Caco-2 (cell line): ENCODE measurements around the gene RBFOX1. TPM values are rescaled to one million over a fixed set of nuclear protein-coding genes. Genes with fewer than 3 reads are reported as not detected.

Experiments used
- BruUV-seq: library from RNA; stranded (reverse); fragments of 400-500 nt; replicated peaks from 2 replicates; lab custom pipeline; 2021; lab: Mats Ljungman, UMichigan
- CTCF ChIA-PET: fragments of 300-600 bp; sonication (Branson Sonifier 250); formaldehyde crosslinking; loops from one replicate; lab custom pipeline; 2022; ENCODE audit warnings: antibody characterized with exemption; lab: Charles Lee
- POLR2A ChIA-PET: fragments of 300-600 bp; sonication (Branson Sonifier 250); formaldehyde crosslinking; loops from one replicate; lab custom pipeline; 2022; ENCODE audit warnings: antibody characterized with exemption; lab: Charles Lee
- DNase-seq, 2 experiments: peaks; one replicate each; pipeline versions ENCODE4 v3.0.0 to v3.0.0-alpha.2; 2020 to 2022
- H3K27me3 ChIP-seq: replicated peaks from 2 replicates; pipeline ENCODE4 v1.6.0; 2011; ENCODE audit warnings: low read length; ENCODE audit not compliant: control insufficient read depth, insufficient read depth
- H3K36me3 ChIP-seq: 2 replicates; pipeline ENCODE4 v1.5.1; 2011; ENCODE audit warnings: low read length; ENCODE audit not compliant: control insufficient read depth, insufficient read depth
- H3K4me1 ChIP-seq: fragments of 250-450 bp; sonication (Bioruptor Pico); 2 replicates; pipeline ENCODE4 v1.5.1; 2020; ENCODE audit warnings: mild to moderate bottlenecking
- H3K4me3 ChIP-seq: 2 replicates; pipeline ENCODE4 v1.5.1; 2011; ENCODE audit warnings: low read depth, mild to moderate bottlenecking, control low read depth, low read length
- H3K9me3 ChIP-seq: fragments of 250-450 bp; sonication (Bioruptor Pico); 2 replicates; pipeline ENCODE4 v1.5.1; 2020; ENCODE audit warnings: mild to moderate bottlenecking, moderate library complexity
- H3K27ac Mint-ChIP-seq: one replicate; pipeline ENCODE4 v1.8.0; 2022; ENCODE audit warnings: mixed read lengths; ENCODE audit not compliant: unreplicated experiment
- H3K27me3 Mint-ChIP-seq: one replicate; pipeline ENCODE4 v1.8.0; 2022; ENCODE audit warnings: mixed read lengths; ENCODE audit not compliant: insufficient read depth, unreplicated experiment
- H3K36me3 Mint-ChIP-seq: one replicate; pipeline ENCODE4 v1.8.0; 2022; ENCODE audit warnings: mild to moderate bottlenecking, mixed read lengths; ENCODE audit not compliant: insufficient read depth, unreplicated experiment
- H3K4me1 Mint-ChIP-seq: one replicate; pipeline ENCODE4 v1.8.0; 2022; ENCODE audit warnings: low read depth, mixed read lengths; ENCODE audit not compliant: unreplicated experiment
- H3K4me3 Mint-ChIP-seq: one replicate; pipeline ENCODE4 v1.8.0; 2022; ENCODE audit warnings: mild to moderate bottlenecking, moderate library complexity, mixed read lengths; ENCODE audit not compliant: unreplicated experiment
- H3K9me3 Mint-ChIP-seq: one replicate; pipeline ENCODE4 v1.8.0; 2022; ENCODE audit warnings: mixed read lengths; ENCODE audit not compliant: unreplicated experiment
- intact Hi-C: fragments of 100-400 bp; cut with micrococcal nuclease; formaldehyde crosslinking; loops from one replicate; pipeline ENCODE4 v1.10.0; 2022; ENCODE audit not compliant: unreplicated experiment
- total RNA-seq: library from RNA; stranded (reverse); gene quantifications from 2 replicates; pipeline ENCODE4 v1.2.3, GENCODE V29; 2022
- TF ChIP-seq, protein P1 (sequence below), 2 experiments: fragments of 200-600 bp in 1 of 2; IDR thresholded peaks; 1 replicate in 1 of 2; 2 replicates in 1 of 2; pipeline versions ENCODE4 v1.5.1 to v1.8.0; 2011 to 2022; ENCODE audit warnings: antibody characterized with exemption in 1 of 2, control low read depth in 1 of 2, inconsistent platforms in 1 of 2, low read depth in 1 of 2, low read length in 1 of 2, mild to moderate bottlenecking in 1 of 2, moderate library complexity in 1 of 2; ENCODE audit not compliant: insufficient read depth in 1 of 2, severe bottlenecking in 1 of 2, unreplicated experiment in 1 of 2

Gene RBFOX1
- total RNA-seq, 1 experiment from 2014 or later = 0.91 TPM

DNA sequence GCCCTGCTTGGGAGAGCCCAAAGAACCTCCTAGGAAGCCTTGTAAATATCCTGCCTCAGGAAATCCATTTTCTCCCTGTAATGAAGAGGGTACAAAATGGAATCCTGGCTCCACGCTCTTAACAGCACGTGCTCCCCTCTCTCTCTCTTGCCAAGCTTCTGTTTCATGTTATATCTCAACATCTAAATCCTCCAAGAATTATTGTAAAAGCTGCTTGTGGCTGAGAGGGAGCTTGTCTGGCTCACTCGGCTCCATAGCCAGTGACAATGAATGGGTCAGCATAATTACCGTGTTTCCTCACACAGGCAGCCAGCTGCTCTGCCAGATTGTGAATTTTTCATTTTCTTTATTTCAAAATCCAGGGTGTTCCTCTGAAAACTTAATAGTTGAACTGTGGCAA is 317.8 kb downstream of the RBFOX1 start:
- BruUV-seq = no TSS peak
- H3K27me3 ChIP-seq = no peaks in the 10 kb centered on the region
- intact Hi-C loops = no loop called here
- H3K9me3 ChIP-seq = no peaks in the 10 kb centered on the region
- H3K4me1 ChIP-seq = no peaks in the 10 kb centered on the region
- POLR2A ChIA-PET = no interaction called here
- TF ChIP-seq, protein P1, sequence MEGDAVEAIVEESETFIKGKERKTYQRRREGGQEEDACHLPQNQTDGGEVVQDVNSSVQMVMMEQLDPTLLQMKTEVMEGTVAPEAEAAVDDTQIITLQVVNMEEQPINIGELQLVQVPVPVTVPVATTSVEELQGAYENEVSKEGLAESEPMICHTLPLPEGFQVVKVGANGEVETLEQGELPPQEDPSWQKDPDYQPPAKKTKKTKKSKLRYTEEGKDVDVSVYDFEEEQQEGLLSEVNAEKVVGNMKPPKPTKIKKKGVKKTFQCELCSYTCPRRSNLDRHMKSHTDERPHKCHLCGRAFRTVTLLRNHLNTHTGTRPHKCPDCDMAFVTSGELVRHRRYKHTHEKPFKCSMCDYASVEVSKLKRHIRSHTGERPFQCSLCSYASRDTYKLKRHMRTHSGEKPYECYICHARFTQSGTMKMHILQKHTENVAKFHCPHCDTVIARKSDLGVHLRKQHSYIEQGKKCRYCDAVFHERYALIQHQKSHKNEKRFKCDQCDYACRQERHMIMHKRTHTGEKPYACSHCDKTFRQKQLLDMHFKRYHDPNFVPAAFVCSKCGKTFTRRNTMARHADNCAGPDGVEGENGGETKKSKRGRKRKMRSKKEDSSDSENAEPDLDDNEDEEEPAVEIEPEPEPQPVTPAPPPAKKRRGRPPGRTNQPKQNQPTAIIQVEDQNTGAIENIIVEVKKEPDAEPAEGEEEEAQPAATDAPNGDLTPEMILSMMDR (IDR thresholded peaks at IDR 0.05; ENCODE audit: insufficient read depth in 1 of 2, low read depth in 1 of 2, low read length in 1 of 2, severe bottlenecking in 1 of 2, unreplicated experiment in 1 of 2) = no peak
- H3K4me3 ChIP-seq = no peak overlapping the region
- CTCF ChIA-PET = no interaction called here
- no peaks in the 10 kb centered on the region for H3K9me3 Mint-ChIP-seq
- no peak overlapping the region for H3K4me3 Mint-ChIP-seq
- H3K27me3 Mint-ChIP-seq = peaks cover 22% of the 10 kb centered on the region
- no peaks in the 10 kb centered on the region for H3K36me3 ChIP-seq
- no peak for DNase-seq
- no peaks in the 10 kb centered on the region for H3K36me3 Mint-ChIP-seq
- no peaks in the 10 kb centered on the region for H3K4me1 Mint-ChIP-seq
- H3K27ac Mint-ChIP-seq = no peak overlapping the region

DNA sequence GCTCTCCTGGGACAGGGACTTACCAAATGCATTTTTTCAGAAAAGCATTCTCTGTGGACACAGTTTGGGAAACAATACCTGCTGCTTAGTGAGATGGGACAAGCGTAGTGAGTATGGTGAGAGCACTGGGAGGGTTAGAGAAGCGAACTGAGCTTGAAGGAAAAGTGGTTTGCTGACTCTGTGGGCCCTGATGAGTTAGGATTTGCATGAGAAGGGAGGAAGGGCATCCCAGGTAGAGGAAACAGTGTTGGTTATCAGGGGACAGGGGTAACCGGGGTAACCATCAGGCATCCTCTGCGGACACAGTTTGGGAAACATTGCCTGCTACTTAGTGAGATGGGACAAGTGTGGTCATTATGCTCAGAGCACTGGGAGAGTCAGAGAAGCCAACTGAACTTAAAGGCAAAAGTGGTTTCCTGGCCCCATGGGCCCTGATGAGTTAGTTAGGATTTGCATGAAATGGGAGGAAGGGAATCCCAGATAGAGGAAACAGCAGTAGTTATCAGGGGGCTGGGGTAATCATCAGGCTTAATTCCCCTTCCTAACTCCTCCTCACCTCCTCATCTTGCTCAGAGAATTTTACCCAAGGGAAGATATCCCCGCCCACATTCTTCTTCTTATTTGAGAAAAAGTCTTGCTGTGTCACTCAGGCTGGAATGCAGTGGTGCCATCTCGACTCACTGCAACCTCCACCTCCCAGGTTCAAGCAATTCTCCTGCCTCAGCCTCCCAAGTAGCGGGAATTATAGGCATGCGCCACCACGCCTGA is 319.3 kb downstream of the RBFOX1 start:
- H3K4me1 ChIP-seq = no peaks in the 10 kb centered on the region
- H3K27me3 ChIP-seq = no peaks in the 10 kb centered on the region
- TF ChIP-seq, protein P1 (IDR thresholded peaks at IDR 0.05; ENCODE audit: insufficient read depth in 1 of 2, low read depth in 1 of 2, low read length in 1 of 2, severe bottlenecking in 1 of 2, unreplicated experiment in 1 of 2) = no peak
- Mint-ChIP-seq H3K4me3 (no peak overlapping the region), H3K27me3 (peaks cover 18% of the 10 kb centered on the region), H3K9me3 (no peaks in the 10 kb centered on the region), H3K36me3 (no peaks in the 10 kb centered on the region), H3K4me1 (no peaks in the 10 kb centered on the region), H3K27ac (no peak overlapping the region)
- H3K4me3 ChIP-seq = no peak overlapping the region
- no peak for DNase-seq
- intact Hi-C loops = no loop called here
- CTCF ChIA-PET = no interaction called here
- no peaks in the 10 kb centered on the region for H3K9me3 ChIP-seq
- no peaks in the 10 kb centered on the region for H3K36me3 ChIP-seq
- POLR2A ChIA-PET = no interaction called here
- no TSS peak for BruUV-seq

DNA sequence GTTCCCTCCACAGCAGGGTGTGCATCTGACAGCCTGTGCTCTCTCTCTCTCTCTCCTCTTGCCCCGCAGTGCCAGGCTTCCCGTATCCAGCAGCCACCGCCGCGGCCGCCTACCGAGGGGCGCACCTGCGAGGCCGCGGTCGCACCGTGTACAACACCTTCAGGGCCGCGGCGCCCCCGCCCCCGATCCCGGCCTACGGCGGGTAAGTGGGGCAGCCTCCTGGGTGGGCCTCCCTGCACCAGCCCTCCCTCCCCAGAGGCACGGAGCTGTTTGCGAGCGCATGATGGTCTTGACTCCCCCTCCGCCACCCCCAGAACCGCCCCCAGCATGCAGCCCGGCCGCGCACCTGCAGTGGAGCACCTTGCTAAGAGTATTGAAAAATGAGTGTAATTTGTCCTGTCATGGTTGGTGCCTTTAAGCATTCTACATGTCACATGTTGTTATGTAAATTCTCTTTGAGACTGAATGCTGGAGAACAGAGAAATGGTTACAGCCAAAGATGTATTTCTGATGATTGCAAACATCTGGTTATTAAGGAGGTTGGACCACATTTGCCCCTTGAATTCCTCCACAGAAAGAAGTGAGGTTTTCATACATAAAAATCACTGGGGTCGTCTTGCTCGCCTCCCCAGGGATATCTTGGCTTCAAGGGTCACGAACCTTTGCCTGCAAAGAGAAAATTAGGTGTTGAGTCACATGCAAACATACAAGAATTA is 321.3 kb downstream of the RBFOX1 start:
- H3K4me1 ChIP-seq = no peaks in the 10 kb centered on the region
- no peaks in the 10 kb centered on the region for H3K36me3 ChIP-seq
- H3K4me3 ChIP-seq = no peak overlapping the region
- BruUV-seq = no TSS peak
- no peaks in the 10 kb centered on the region for H3K9me3 ChIP-seq
- H3K4me3 Mint-ChIP-seq = no peak overlapping the region
- TF ChIP-seq, protein P1 (IDR thresholded peaks at IDR 0.05; ENCODE audit: insufficient read depth in 1 of 2, low read depth in 1 of 2, low read length in 1 of 2, severe bottlenecking in 1 of 2, unreplicated experiment in 1 of 2) = no peak
- no peak overlapping the region for H3K27ac Mint-ChIP-seq
- no peak for DNase-seq
- intact Hi-C loops = no loop called here
- no peaks in the 10 kb centered on the region for H3K27me3 ChIP-seq
- peaks cover 16% of the 10 kb centered on the region for H3K27me3 Mint-ChIP-seq
- ChIA-PET CTCF (no interaction called here), POLR2A (no interaction called here)
- no peaks in the 10 kb centered on the region for H3K36me3 Mint-ChIP-seq
- H3K9me3 Mint-ChIP-seq = no peaks in the 10 kb centered on the region
- H3K4me1 Mint-ChIP-seq = no peaks in the 10 kb centered on the region
